GM19467 (cell line): ENCODE results near the gene PPP1R26.
"Not testable (repeated sequence)": the region's sequence is repeated elsewhere in the genome, so short reads cannot be mapped to it uniquely, and the experiment has no call there.

ENCODE experiments used
- ATAC-seq: cut with Tn5 transposase; IDR thresholded peaks from one replicate; pipeline ENCODE4 v1.9.1; 2021; ENCODE audit warnings: mild to moderate bottlenecking, moderate library complexity; ENCODE audit not compliant: unreplicated experiment

PPP1R26 gene

GRCh38 chr9:135535631-135536030, 56.0 kb downstream of the PPP1R26 start:
- not testable (repeated sequence) for ATAC-seq

- ATAC-seq = no peak
Measured at GRCh38 chr9:135536216-135536615, 56.6 kb downstream of the PPP1R26 start.
